HG03439 (cell line): ENCODE results near the gene CYTH4.

Source experiments
- ATAC-seq: cut with Tn5 transposase; IDR thresholded peaks from one replicate; pipeline ENCODE4 v1.9.1; 2021; ENCODE audit warnings: mild to moderate bottlenecking, moderate library complexity; ENCODE audit not compliant: unreplicated experiment

Gene CYTH4

GRCh38 chr22:37306494-37306829 is 24.2 kb downstream of the CYTH4 start:
- ATAC-seq: no peak

DNA sequence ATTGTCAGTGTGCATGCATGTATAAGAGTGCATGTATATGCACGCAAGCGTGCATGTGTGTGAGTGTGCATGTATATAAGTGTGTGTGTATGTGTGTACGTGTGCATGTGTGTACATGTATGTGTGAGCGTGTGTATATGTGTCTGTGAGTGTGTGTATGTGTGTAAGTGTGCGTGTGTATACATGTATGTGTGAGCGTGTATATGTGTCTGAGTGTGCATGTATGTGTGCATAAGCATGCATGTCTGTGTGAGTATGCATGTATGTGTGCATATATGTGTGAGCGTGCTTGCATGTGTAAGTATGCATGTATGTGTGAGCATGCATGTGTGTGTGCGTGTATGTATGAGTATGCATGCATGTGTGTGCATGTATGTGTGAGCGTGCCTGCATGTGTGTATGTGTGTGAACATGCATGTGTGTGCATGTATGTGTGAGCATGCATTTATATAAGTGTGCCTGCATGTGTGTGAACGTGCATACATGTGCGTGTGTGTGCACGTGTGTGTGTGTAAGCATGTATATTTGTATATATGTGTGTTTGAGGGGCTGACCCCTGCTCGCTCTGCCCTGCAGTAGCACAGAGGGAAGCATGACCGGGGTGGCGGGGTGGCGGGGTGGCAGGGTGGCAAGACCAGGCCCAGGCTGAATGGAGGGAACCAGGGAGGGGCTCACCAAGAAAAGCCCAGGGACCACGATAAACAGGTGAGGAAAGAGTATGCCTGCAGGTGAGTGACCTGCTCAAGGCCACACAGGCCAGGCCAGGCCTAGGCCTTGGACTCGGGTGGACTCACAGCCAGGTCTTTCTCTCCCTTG is 26.3 kb downstream of the CYTH4 start:
- no peak for ATAC-seq

DNA sequence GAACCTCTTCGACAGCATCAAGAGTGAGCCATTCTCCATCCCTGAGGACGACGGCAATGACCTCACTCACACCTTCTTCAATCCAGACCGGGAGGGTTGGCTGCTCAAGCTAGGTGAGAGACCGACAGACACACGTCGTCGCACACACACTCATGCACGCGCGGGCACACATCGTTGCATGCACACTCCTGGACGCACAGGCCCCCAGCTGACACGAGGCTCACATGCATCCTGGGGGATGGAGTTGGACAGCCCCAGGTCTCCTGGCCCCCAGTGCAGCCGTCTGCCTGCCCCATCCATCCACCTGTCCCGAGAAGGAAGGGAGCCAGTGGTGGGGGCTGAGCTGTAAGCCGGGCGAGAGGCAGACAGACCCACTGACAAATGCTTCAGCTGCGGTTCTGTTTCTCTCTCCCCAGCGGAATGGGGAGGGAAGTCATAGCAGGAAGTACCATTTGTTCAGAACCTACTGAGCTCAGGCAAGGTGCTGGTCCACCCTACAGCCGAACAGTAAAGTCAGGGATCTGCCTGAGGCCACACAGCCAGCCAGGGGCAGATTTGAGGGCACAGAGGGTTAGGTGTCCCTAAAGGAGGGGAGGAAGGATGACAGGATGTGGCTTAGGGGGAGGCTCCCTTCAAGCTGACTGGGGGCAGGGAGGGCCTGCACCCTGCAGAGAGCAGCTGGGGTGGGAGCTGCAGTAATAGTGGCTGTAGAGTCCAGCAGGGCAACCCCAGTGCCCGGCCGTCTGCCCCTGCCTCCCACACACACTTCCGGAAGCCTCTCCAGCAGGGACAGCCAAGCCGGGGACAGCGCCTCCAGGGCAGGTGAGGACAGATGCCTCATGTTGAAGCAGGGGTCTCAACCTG is 27.1 kb downstream of the CYTH4 start:
- no peak for ATAC-seq

- no peak for ATAC-seq
Observed at GRCh38 chr22:37310075-37310606, 27.8 kb downstream of the CYTH4 start.

DNA sequence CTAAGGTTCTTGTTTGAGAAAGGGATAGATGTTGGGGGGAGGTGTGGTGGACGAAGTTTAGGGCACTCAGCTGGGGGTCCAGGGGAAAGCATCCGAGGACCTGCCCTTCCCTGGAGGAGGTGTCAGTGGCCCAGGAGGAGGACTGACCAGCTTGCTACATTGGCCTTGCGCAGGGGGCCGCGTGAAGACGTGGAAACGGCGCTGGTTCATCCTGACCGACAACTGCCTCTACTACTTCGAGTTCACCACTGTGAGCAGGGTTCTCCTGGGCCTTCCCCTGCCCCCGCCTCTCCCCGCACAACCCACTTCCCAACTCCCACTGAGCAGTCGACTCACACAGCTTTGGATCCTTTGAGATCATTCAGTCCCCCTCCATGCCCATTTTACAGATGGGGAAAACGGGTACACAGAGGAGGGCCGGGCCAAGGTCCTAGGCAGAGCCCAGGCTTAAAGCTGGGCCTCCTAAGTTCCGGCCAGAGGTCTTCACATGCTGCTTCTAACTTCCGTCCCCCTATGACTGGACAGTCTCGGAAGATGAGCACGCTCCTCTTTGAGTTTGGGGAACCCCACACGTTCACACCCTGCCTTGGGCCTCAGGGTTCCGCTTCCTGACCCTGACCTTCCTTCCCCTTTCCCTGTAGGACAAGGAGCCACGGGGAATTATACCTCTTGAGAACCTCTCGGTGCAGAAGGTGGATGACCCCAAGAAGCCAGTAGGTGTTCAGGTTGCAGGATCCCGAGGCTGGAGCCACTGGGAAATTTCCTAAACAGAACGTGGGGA is 28.7 kb downstream of the CYTH4 start:
- no peak for ATAC-seq

GRCh38 chr22:37311761-37312312 is 29.5 kb downstream of the CYTH4 start:
- no peak for ATAC-seq

DNA sequence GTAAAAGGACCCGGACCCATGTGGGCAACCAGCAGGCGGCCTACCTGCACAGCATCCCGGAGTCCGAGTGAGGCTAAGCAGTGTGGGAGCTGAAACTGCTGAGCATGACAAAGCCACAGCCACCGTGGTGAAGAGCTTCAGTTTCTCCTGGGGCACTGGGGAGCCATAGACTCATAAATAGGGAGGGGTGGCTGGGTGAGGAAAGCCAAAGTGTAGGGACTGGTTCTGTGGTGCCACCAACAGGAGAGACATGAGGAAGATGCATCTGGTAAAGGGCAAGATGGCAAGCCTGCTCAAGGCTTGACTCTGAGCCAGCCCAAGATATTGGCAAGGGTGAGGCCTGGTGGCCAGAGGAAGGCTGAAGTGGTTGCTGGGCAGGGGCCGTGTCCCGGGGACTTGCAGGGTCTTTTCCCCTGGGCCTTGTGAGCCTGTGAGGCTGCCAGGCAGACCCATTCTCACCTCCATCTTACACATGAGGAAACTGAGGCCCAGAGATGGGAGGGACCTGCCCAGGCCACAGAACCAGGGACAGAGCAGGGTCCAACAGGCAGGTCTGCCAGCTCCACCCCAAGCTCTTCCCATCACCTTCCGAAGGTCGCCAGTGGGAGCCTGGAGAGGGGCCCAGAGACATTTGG is 30.4 kb downstream of the CYTH4 start:
- ATAC-seq: no peak

GRCh38 chr22:37313376-37314314 is 31.3 kb downstream of the CYTH4 start:
- ATAC-seq: no peak

DNA sequence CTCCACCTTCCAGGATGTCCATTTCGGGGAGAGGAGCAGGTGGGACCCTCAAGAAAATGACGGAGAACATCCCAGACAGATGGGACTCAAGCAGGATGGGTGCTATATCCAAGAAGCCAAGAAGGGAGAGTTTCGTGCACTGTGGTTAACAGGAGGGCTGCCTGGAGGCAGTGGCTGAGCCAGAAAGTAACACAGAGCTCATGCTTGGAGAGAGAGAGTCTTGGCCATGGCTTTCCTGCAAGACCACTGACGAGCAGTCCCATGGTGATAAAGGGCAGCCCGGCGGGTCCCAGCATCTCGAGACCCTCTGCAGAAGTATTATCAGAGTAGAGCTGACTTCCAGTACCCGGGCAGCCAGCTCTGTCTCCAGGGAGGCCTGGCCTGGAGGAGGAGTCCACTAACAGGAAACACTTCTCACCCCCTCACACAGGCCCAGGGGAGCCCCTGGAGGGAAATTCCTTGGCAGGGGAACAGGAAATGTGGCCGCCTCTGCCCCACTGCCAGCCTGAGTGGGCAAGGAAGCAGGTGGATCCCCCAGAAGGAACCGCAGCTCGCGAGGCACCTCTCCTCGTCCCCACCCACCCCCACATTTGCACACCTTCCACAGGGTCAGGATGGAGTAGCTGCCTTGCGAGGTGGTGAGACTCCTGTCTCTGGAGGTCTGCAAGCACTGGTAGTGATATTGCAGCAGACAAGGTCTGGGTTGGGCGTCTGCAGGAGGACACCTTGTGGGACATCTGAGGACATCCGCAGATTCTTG is 32.2 kb downstream of the CYTH4 start:
- ATAC-seq: no peak

DNA sequence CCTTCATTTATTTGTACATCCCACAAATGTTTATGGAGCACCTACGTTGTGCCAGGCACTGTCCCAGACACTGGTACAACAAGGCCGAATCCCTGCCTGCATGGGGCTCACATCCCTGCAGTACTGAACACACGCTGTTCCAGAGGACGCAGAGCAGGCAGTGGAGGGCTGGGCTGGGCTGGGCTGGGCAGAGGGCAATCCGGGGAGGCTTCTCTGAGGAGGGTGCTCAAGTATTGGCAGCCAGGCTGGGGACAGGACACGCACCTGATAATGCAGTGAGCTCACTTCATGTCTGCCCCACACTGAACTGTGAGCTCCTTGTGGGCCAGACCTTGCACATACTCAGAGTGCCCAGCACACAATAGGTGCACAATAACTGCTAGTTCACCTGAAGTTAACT is 34.1 kb downstream of the CYTH4 start:
- ATAC-seq: no peak

DNA sequence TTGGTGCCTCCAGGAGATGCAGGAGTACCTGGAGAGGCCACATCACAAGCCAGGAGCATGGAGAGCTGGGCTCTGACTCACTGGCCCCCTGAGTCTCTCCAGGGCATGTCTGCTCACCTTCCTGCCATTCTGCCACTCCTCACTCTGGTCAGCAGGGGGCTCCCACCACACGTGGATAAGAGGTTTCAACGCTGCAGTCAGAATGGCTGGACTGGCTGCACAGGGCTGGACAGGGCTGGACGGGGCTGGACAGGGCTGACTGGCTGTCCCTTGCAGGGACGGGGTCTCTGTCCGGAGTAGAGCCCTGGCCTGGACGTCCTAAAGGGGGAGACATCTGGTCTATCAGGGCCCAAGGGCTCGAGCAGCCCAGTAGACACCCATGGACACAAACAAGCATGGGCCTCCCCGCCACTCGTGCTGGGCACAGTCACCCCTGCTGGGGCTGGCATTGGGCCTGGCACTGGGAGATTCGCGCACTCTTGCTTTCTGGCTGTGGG is 34.6 kb downstream of the CYTH4 start:
- no peak for ATAC-seq

- ATAC-seq: no peak
Observed at GRCh38 chr22:37317698-37318210, 35.4 kb downstream of the CYTH4 start.

- no peak for ATAC-seq
Observed at GRCh38 chr22:37318364-37319109, 36.2 kb downstream of the CYTH4 start.

DNA sequence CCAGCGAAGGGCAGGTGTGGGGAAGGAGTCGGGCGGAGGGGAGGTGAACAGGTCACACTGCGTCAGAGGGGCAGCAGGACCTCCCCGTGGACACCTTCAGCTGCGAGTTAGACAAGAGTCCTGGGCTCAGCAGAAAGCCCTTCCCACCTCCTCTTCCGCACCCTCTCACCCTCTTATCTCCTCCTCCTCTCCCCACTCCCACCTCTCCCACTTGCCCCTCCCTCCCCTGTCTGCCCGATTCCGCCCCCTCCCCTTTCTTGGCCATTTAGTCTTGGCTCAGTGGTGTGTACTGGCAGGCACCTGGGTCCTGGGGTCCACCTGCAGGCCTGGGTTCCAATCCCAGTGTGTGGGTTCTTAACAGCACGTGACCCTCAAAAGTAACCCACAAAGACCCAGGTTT is 37.2 kb downstream of the CYTH4 start:
- ATAC-seq: no peak

DNA sequence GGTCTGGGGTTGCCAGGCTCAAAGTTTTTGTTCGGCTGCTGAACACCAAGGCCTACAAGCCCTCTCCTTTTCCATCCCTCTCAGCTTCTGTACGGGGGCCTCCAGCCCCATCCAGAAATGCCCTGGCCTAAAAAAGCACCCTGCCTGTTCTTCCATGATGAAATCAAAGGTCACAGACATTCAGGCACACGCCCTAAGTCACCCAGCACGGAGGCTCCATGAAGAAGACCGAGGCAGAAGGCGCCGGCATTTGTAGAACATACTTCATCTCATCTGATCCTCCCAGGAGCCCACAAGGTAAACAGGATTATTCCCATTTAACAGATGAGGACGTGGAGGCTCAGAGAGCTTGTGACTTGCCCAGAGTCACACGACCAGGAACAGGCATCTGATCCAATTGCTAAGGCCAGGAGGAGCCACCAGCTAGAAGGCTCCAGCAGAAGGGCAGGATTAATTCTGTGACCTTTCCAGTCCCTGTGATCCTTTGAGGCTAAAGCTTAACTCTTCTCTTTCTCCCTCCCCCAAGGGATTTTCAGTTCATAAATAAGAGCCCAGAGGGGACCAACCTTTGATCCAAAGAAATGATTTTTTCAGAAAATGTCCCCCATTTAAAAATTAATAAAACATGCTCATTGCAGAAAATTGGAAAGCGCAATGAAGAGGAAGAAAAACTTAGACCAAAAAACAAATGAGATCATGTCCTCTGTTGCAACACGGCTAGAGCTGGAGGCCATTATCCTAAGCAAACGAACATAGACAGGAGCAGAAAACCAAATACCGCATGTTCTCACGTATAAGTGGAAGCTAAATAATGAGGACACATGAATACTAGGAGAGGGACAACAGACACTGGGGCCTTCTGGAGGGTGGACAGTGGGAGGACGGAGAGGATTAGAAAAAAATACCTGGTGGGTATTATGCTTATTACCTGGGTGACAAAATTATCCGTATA is 38.7 kb downstream of the CYTH4 start:
- ATAC-seq: no peak

DNA sequence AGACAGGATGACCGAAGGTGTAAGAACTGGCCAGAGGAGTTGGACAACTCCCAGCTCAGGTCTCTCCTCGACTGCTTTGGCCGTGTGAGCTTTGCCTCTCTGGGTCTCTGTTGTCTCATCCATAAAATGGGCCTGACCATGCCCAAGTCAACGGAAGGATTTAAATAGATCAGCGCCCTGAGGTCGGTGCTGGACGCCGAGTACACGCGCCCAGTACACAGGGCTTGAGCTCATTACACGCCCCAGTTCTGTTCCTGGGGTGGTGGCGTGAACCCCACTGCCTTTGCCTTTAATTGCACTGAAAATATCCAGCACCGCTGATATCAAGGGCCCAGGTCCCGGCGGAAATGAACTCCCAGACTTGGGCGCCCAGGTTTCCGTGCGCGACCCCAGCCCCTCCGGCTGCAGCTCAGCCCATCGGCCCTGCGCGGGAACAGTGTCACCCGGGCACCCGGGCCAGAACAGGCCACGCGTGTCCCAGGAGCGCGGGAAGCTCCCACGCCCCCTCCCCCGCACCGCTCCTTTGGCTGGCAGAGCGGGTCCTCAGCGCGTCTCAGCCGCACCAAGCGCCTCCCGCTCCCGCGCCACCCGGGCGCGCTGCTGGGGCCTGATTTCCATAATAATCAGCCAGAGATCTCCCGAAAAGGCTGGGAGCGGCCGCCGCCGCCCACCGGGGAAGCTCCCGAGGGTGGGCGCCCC is 42.2 kb downstream of the CYTH4 start:
- ATAC-seq: no peak
